Activated CD8-positive, alpha-beta memory T cell treated with anti-CD3 and anti-CD28 coated beads, Interleukin-2, amount 10 ng/mL, durations not matched to agents 7 days and 5 days (primary cell): Measurements from ENCODE around the gene MBNL1. TPM values are rescaled to one million over a fixed set of nuclear protein-coding genes. Genes with fewer than 3 reads are reported as not detected.
"Not testable (repeated sequence)": the region's sequence is repeated elsewhere in the genome, so short reads cannot be mapped to it uniquely, and the experiment has no call there.

Experiments
- ATAC-seq: fragments of 150-1000 bp; cut with Tn5 transposase; one replicate; pipeline ENCODE4 v1.10.0; 2021; ENCODE audit warnings: moderate library complexity
- CTCF ChIA-PET: fragments of 350-600 bp; sonication (Branson Sonifier 250); formaldehyde crosslinking; loops from one replicate; lab custom pipeline; 2021; ENCODE audit warnings: antibody characterized with exemption; lab: Charles Lee
- DNase-seq: peaks from one replicate; pipeline ENCODE4 v3.0.0-alpha.2; 2020
- H3K27ac Mint-ChIP-seq: one replicate; pipeline ENCODE4 v1.8.0; 2021; ENCODE audit warnings: mild to moderate bottlenecking, mixed read lengths
- H3K27me3 Mint-ChIP-seq: one replicate; pipeline ENCODE4 v1.8.0; 2021; ENCODE audit warnings: mixed read lengths
- H3K36me3 Mint-ChIP-seq: one replicate; pipeline ENCODE4 v1.8.0; 2021; ENCODE audit warnings: mild to moderate bottlenecking, mixed read lengths
- H3K4me1 Mint-ChIP-seq: one replicate; pipeline ENCODE4 v1.8.0; 2021; ENCODE audit warnings: mixed read lengths
- H3K4me3 Mint-ChIP-seq: one replicate; pipeline ENCODE4 v1.8.0; 2021; ENCODE audit warnings: mild to moderate bottlenecking, moderate library complexity, mixed read lengths
- H3K9me3 Mint-ChIP-seq: one replicate; pipeline ENCODE4 v1.8.0; 2022; ENCODE audit warnings: low read depth, mixed read lengths
- total RNA-seq, 2 experiments: library from RNA; stranded (reverse); gene quantifications; one replicate each; pipeline ENCODE4 v1.2.3, GENCODE V29; 2021

Gene MBNL1
- total RNA-seq, 2 experiments from 2014 or later = 370 to 398 TPM

- H3K27me3 Mint-ChIP-seq, H3K27ac Mint-ChIP-seq, DNase-seq, ATAC-seq, CTCF ChIA-PET, H3K4me3 Mint-ChIP-seq, H3K9me3 Mint-ChIP-seq: not testable (repeated sequence)
- Mint-ChIP-seq H3K36me3 (peaks cover 62% of the 10 kb centered on the region), H3K4me1 (peaks cover 55% of the 10 kb centered on the region)
These were observed 68.6 kb downstream of the MBNL1 start for GRCh38 chr3:152337337-152337736.

- DNase-seq = no peak
- no peak for ATAC-seq
- CTCF ChIA-PET = interaction anchor here (1.1 kb wide), 1 partner anchor 14 kb away, joined by 3 read pairs; no protein-coding TSS in a partner anchor
- H3K9me3 Mint-ChIP-seq = no peaks in the 10 kb centered on the region
- peak overlapping the region; percentile 35 for H3K27ac Mint-ChIP-seq
- no peaks in the 10 kb centered on the region for H3K27me3 Mint-ChIP-seq
- H3K4me1 Mint-ChIP-seq = peaks cover 53% of the 10 kb centered on the region
- H3K36me3 Mint-ChIP-seq = peaks cover 62% of the 10 kb centered on the region
- H3K4me3 Mint-ChIP-seq = no peak overlapping the region
These were observed 69.5 kb downstream of the MBNL1 start for GRCh38 chr3:152338159-152338720.

GRCh38 chr3:152339881-152340505 lies 71.3 kb downstream of the MBNL1 start:
- peaks cover 46% of the 10 kb centered on the region for H3K4me1 Mint-ChIP-seq
- peaks cover 65% of the 10 kb centered on the region for H3K36me3 Mint-ChIP-seq
- peak; percentile 45 for ATAC-seq
- no peak overlapping the region for H3K27ac Mint-ChIP-seq
- H3K4me3 Mint-ChIP-seq = no peak overlapping the region
- CTCF ChIA-PET = no interaction called here
- no peaks in the 10 kb centered on the region for H3K27me3 Mint-ChIP-seq
- H3K9me3 Mint-ChIP-seq = no peaks in the 10 kb centered on the region
- DNase-seq = no peak

GRCh38 chr3:152345233-152345632 lies 76.5 kb downstream of the MBNL1 start:
- H3K36me3 Mint-ChIP-seq = peaks cover 50% of the 10 kb centered on the region
- ATAC-seq (no peak), DNase-seq (no peak)
- H3K4me3 Mint-ChIP-seq = no peak overlapping the region
- peaks cover 31% of the 10 kb centered on the region for H3K4me1 Mint-ChIP-seq
- H3K9me3 Mint-ChIP-seq = no peaks in the 10 kb centered on the region
- CTCF ChIA-PET = no interaction called here
- H3K27me3 Mint-ChIP-seq = no peaks in the 10 kb centered on the region
- no peak overlapping the region for H3K27ac Mint-ChIP-seq

- no peak overlapping the region for H3K4me3 Mint-ChIP-seq
- peak overlapping the region; percentile 24 for H3K27ac Mint-ChIP-seq
- H3K36me3 Mint-ChIP-seq = peaks cover 45% of the 10 kb centered on the region
- no peaks in the 10 kb centered on the region for H3K9me3 Mint-ChIP-seq
- ATAC-seq (no peak), DNase-seq (no peak)
- H3K27me3 Mint-ChIP-seq = no peaks in the 10 kb centered on the region
- CTCF ChIA-PET = no interaction called here
- H3K4me1 Mint-ChIP-seq = peaks cover 34% of the 10 kb centered on the region
These were observed 77.3 kb downstream of the MBNL1 start for GRCh38 chr3:152346058-152346457.

GRCh38 chr3:152346740-152347139 lies 78.0 kb downstream of the MBNL1 start:
- no peak overlapping the region for H3K4me3 Mint-ChIP-seq
- CTCF ChIA-PET = interaction anchor here (1.1 kb wide), 1 partner anchor 14 kb away, joined by 3 read pairs; no protein-coding TSS in a partner anchor
- peaks cover 36% of the 10 kb centered on the region for H3K4me1 Mint-ChIP-seq
- no peak for ATAC-seq
- H3K27me3 Mint-ChIP-seq = no peaks in the 10 kb centered on the region
- no peak overlapping the region for H3K27ac Mint-ChIP-seq
- no peak for DNase-seq
- peaks cover 45% of the 10 kb centered on the region for H3K36me3 Mint-ChIP-seq
- no peaks in the 10 kb centered on the region for H3K9me3 Mint-ChIP-seq

- ATAC-seq (no peak), DNase-seq (no peak)
- no peaks in the 10 kb centered on the region for H3K27me3 Mint-ChIP-seq
- CTCF ChIA-PET = no interaction called here
- H3K27ac Mint-ChIP-seq = no peak overlapping the region
- H3K4me1 Mint-ChIP-seq = peaks cover 38% of the 10 kb centered on the region
- H3K4me3 Mint-ChIP-seq = no peak overlapping the region
- H3K36me3 Mint-ChIP-seq = peaks cover 42% of the 10 kb centered on the region
- H3K9me3 Mint-ChIP-seq = no peaks in the 10 kb centered on the region
These were observed 79.9 kb downstream of the MBNL1 start for GRCh38 chr3:152348436-152349177.

- H3K27me3 Mint-ChIP-seq = no peaks in the 10 kb centered on the region
- no peak overlapping the region for H3K4me3 Mint-ChIP-seq
- CTCF ChIA-PET = no interaction called here
- no peaks in the 10 kb centered on the region for H3K9me3 Mint-ChIP-seq
- DNase-seq = no peak
- peaks cover 41% of the 10 kb centered on the region for H3K36me3 Mint-ChIP-seq
- ATAC-seq = no peak
- H3K4me1 Mint-ChIP-seq = peaks cover 39% of the 10 kb centered on the region
- H3K27ac Mint-ChIP-seq = no peak overlapping the region
These were observed 80.7 kb downstream of the MBNL1 start for GRCh38 chr3:152349392-152349791.

GRCh38 chr3:152350139-152350538 lies 81.4 kb downstream of the MBNL1 start:
- peaks cover 40% of the 10 kb centered on the region for H3K4me1 Mint-ChIP-seq
- H3K36me3 Mint-ChIP-seq = peaks cover 40% of the 10 kb centered on the region
- H3K27me3 Mint-ChIP-seq = no peaks in the 10 kb centered on the region
- DNase-seq (no peak), ATAC-seq (no peak)
- no peaks in the 10 kb centered on the region for H3K9me3 Mint-ChIP-seq
- H3K4me3 Mint-ChIP-seq = no peak overlapping the region
- CTCF ChIA-PET = no interaction called here
- no peak overlapping the region for H3K27ac Mint-ChIP-seq

GRCh38 chr3:152350776-152351175 lies 82.0 kb downstream of the MBNL1 start:
- H3K4me3 Mint-ChIP-seq = no peak overlapping the region
- no peak for DNase-seq
- H3K9me3 Mint-ChIP-seq = no peaks in the 10 kb centered on the region
- peaks cover 42% of the 10 kb centered on the region for H3K4me1 Mint-ChIP-seq
- CTCF ChIA-PET = no interaction called here
- H3K27me3 Mint-ChIP-seq = no peaks in the 10 kb centered on the region
- peak; percentile 56 for ATAC-seq
- peaks cover 40% of the 10 kb centered on the region for H3K36me3 Mint-ChIP-seq
- H3K27ac Mint-ChIP-seq = peak overlapping the region; percentile 15

- CTCF ChIA-PET = no interaction called here
- no peaks in the 10 kb centered on the region for H3K27me3 Mint-ChIP-seq
- ATAC-seq = no peak
- peak overlapping the region; percentile 10 for H3K27ac Mint-ChIP-seq
- H3K4me3 Mint-ChIP-seq = no peak overlapping the region
- DNase-seq = no peak
- peaks cover 38% of the 10 kb centered on the region for H3K36me3 Mint-ChIP-seq
- H3K4me1 Mint-ChIP-seq = peaks cover 53% of the 10 kb centered on the region
- H3K9me3 Mint-ChIP-seq = no peaks in the 10 kb centered on the region
These were observed 83.8 kb downstream of the MBNL1 start for GRCh38 chr3:152352554-152352953.

GRCh38 chr3:152353578-152353977 lies 84.8 kb downstream of the MBNL1 start:
- Mint-ChIP-seq H3K27ac (no peak overlapping the region), H3K9me3 (no peaks in the 10 kb centered on the region), H3K4me3 (no peak overlapping the region), H3K27me3 (no peaks in the 10 kb centered on the region), H3K4me1 (peaks cover 57% of the 10 kb centered on the region), H3K36me3 (peaks cover 41% of the 10 kb centered on the region)
- CTCF ChIA-PET = no interaction called here
- DNase-seq (no peak), ATAC-seq (no peak)

GRCh38 chr3:152355744-152356665 lies 87.3 kb downstream of the MBNL1 start:
- peak; percentile 3 for ATAC-seq
- H3K27ac Mint-ChIP-seq = peak overlapping the region; percentile 24
- CTCF ChIA-PET = interaction anchor here (1.0 kb wide), 1 partner anchor 31 kb away, joined by 3 read pairs; no protein-coding TSS in a partner anchor
- H3K4me1 Mint-ChIP-seq = peaks cover 67% of the 10 kb centered on the region
- no peak for DNase-seq
- H3K36me3 Mint-ChIP-seq = peaks cover 53% of the 10 kb centered on the region
- no peak overlapping the region for H3K4me3 Mint-ChIP-seq
- H3K9me3 Mint-ChIP-seq = no peaks in the 10 kb centered on the region
- no peaks in the 10 kb centered on the region for H3K27me3 Mint-ChIP-seq
